UCSD-AML1 (cell line): Measurements from ENCODE around the gene CHAT.

Experiments used
- DNase-seq: peaks from one replicate; lab custom pipeline; 2025; ENCODE audit not compliant: unreplicated experiment; lab: John Stamatoyannopoulos, UW

The CHAT gene

GRCh38 chr10:49628599-49628998 lies 14.8 kb downstream of the CHAT start:
- no peak for DNase-seq

GRCh38 chr10:49629431-49629881 lies 15.6 kb downstream of the CHAT start:
- DNase-seq, result no peak

DNA sequence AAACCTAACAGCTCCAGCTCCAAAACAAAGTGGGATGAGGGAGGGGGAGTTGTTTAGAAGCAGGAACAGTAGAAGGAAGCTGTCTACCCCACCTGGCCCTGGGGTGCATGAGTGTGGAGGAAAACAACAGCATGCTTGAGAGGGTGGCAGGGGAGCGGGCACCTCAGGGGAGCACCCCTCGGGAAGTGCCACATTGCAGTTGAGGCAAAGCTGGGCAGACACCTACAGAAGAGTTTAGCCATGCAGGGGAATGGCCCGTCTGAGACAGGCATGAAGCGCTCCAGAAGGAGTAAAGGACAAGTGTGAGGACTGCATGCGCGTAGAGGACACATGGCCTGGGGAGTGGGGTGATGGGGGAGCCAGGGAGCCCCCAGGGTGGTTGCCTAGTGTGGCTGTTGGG lies 18.1 kb downstream of the CHAT start:
- DNase-seq, result no peak

- no peak for DNase-seq
These were observed 18.8 kb downstream of the CHAT start for GRCh38 chr10:49632406-49633317.

DNA sequence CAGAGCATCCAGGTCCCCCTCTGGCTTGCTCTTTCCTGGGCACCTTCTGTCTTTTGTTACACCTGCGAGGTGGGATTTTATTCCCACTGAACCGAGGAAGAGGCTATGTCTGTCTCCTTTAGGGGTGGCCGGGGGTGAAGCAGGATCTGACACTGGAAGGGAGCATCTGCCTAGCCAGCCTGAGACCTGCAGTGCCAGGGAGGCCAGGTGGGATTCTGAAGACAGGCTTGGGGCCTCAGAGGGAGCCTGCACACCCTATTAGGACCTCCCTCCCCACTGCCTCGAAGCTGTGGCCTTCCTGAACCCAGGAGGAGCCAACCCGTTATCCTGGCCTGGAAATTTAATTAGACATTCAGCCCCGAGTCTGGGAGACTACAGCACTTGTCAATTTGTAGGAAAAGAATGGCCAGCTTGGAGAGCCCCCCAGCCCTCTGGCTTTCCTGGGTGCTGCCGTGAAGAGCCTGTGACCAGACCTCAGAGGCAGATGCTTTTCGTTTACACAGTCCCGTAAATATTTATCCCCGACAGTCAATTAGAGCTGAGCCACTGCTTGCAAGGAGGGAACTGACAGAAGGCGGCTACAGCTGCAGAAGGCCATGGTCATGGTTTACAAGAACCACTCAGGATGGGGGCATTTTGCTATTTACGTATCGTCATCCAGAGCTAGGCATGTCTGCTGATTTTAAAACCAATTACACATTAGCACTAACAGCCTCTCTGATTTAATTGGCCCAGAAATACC lies 19.7 kb downstream of the CHAT start:
- no peak for DNase-seq

DNA sequence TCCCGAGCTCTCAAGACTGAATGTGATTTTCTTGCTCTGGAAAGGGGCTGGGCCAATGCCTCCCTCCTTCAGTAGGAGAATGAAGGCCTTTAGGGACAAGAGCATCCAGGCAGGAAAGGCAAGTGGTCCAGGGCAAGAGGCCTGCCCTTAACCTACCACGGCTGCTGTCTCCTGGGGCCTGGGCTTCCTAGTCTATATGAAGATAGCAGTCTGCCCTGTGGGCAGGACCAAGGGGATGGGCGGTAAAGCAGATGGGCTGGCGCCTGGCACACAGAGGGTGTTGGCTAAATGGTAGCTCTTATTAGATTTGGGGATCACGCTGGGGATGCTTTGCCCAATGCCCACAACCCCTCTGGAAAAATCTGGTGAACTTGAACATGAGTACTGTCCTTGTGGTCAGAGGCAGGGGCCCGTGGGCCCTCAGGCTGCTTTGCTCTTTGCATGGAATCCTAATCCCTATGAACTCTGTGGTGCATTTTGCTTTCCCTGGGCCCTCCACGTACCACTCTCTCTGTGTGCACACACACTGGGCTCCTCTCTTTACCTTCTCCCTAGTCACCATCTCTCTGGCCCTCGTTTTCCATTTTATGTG lies 20.3 kb downstream of the CHAT start:
- DNase-seq, result no peak

DNA sequence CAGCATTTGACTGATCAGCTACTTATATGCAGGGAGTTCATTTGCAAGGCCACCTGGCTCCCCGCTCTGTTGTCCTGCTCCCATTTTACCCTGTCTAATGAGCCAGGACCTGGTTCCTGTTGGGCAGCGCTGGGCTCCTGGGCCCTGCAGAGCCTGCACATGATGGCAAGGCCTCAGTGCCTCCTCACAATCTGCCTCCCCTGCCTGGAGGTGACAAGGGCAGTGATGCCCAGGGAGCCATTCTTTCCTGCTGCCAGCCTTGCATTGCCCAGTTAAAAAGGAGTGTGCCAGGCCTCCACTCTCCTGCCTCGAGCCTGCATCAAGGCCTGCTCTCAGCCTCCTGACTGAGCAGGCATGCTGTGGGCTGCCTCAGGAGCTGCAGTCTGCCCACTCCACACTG lies 28.5 kb downstream of the CHAT start:
- DNase-seq, result no peak

DNA sequence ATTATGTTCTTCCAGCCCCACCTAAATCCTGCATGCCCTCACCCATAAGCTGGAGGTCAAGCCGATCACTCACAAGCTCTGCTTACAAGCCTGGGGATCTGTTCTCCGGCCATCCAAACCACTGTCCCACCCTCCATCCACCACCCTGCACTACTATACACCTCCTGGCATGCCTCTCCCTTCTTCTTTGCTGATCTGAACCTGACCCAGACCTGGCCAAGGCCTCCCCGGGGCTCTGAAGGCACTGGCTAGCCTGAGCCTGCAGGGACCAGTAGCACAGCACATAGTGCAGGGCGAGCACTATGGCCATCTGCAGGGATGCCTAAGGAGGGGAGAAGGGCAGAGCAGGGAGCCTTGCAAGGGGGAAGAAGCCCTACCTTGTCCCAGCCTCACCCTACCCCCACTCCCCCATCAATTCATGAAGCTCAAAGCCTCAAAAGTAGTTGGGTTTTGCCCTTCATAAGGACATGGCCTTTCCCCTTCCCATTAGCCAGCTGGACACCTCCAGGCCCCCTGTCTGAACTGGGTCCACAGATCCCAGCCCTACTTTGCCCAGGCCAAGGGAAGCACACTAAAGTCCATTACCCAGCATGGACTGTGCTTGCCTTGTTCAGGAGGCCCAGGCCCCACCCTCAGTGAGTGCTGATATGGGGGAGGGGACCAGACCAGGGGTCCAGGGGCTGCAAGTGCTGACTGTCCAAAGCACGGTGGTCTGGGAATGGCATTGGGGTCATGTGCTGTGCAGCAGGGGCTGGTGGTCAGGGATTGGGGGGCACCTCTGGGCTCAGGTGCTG lies 29.6 kb downstream of the CHAT start:
- no peak for DNase-seq

GRCh38 chr10:49644035-49644646 lies 30.3 kb downstream of the CHAT start:
- DNase-seq, result no peak

- DNase-seq, result no peak
These were observed 31.6 kb downstream of the CHAT start for GRCh38 chr10:49645417-49645816.

DNA sequence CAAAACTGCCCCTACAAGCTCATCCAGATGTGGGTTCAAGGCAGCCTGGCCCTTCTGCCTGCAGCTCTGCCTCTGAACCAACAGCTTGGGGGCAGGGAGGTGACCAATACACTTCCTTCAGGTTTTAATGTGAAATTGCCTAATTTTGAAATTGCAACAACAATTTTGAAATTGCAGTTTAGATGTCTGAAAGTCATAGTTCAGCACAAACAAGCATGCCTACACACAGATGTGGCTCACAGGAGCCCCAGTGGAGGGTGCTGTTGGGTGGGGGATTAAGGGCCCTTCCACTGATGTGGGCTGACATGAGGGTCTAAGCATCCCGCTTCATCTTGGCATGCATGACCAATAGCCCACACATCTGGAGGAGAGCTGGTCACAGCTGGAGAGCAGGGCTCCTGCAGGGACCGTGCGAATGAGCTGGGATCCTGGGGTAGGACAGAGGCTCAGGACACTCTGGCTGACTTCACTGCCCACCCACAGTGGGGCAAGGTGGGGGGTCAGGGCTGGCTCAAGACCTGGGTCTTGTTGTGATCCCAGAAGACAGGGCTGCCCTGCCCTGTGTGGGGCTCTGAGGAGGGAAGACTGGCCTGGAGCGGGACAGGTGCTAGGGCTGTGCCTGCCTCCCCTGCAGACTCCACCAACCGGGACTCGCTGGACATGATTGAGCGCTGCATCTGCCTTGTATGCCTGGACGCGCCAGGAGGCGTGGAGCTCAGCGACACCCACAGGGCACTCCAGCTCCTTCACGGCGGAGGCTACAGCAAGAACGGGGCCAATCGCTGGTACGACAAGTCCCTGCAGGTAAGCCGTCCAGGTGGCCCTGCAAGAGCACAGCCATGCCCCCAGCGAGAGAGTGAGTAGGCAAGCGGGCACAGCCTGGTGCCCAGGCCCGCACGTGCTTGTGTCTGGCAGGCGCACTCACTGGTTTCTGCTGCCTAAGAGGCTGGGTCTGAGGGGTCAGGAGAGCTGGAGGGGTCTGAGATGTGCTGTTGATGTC lies 32.3 kb downstream of the CHAT start:
- DNase-seq, result no peak

- no peak for DNase-seq
These were observed 33.7 kb downstream of the CHAT start for GRCh38 chr10:49647554-49647953.

- DNase-seq, result no peak
These were observed 34.4 kb downstream of the CHAT start for GRCh38 chr10:49647985-49648795.

DNA sequence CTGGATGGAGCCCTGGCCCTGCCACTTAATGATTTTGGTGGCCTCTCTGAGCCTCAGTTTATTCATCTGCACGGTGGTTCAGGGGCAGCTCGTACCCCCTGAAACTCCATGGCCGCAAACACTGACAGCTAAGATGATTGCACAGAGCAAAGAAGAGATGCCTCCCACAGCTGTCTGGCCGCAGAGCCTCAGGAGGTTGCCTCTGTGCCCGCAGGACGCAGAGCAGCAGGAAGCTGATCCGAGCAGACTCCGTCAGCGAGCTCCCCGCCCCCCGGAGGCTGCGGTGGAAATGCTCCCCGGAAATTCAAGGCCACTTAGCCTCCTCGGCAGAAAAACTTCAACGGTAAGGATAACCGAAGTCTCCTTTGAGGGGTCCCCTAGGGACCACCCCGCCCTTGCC lies 35.5 kb downstream of the CHAT start:
- DNase-seq, result peak; percentile 54

GRCh38 chr10:49649936-49650723 lies 36.3 kb downstream of the CHAT start:
- no peak for DNase-seq

DNA sequence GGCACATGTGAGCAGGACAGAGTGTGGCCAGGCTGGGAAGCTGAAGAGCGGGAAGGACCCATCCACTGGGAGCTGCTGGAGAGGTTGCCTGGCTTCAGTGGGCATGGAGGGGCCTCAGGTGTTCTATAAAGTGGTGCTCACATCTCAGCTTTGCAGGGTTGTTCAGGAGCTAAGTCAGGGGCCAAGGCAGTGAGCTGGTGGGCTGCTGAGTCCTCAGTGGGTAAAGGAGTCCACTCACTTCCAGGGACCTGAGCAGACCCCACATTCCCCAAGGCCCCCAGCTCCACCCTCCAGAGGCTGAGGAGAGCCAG lies 36.8 kb downstream of the CHAT start:
- DNase-seq, result no peak

- no peak for DNase-seq
These were observed 37.4 kb downstream of the CHAT start for GRCh38 chr10:49651039-49651835.
